ENCODE data around the gene GRAMD1C.

DNA sequence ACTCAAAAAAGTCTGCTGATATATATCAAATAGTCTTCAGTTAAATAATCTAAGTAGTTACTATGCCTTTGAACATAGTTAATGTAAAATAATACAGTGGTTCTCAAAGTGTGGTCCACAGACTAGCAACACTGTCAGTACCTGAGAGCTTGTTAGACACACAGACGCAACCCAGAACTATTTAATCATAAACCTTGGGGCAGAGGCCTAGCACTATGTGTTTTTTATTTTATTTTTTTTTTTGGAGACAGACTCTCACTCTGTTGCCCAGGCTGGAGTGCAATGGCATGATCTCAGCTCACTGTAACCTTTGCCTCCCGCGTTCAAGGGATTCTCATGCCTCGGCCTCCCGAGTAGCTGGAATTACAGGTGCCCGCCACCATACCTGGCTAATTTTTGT is 34.7 kb downstream of the GRAMD1C start:
- TF ChIP-seq FOXM1 (IDR thresholded peaks at IDR 0.05; ENCODE audit: borderline replicate concordance) (no peak), SUZ12 (IDR thresholded peaks at IDR 0.05) (no peak), FOXA1 (IDR thresholded peaks at IDR 0.05) (no peak), FOXK2 (IDR thresholded peaks at IDR 0.05) (no peak), CTBP1 (IDR thresholded peaks at IDR 0.05; ENCODE audit: borderline replicate concordance) (no peak), ELF4 (IDR thresholded peaks at IDR 0.05) (no peak)
